T-helper 17 cell (primary cell): ENCODE measurements around the gene PITRM1. TPM values are rescaled to one million over a fixed set of nuclear protein-coding genes. Genes with fewer than 3 reads are reported as not detected.
"Not testable (repeated sequence)": the region's sequence is repeated elsewhere in the genome, so short reads cannot be mapped to it uniquely, and the experiment has no call there.

Experiments used
- ATAC-seq: fragments of 150-1000 bp; cut with Tn5 transposase; 2 replicates; pipeline ENCODE4 v1.10.0; 2021; ENCODE audit warnings: mild to moderate bottlenecking, moderate library complexity
- DNase-seq, 3 donors: peaks; one replicate each; pipeline versions ENCODE4 v3.0.0 to v3.0.0-alpha.2; 2020 to 2021
- H3K9me3 ChIP-seq: one replicate; pipeline ENCODE4 v1.7.0; 2013; ENCODE audit warnings: low read length, mild to moderate bottlenecking; ENCODE audit not compliant: control insufficient read depth, poor library complexity, severe bottlenecking
- H3K27ac Mint-ChIP-seq: one replicate; pipeline ENCODE4 v1.8.0; 2022; ENCODE audit warnings: mild to moderate bottlenecking, moderate library complexity, mixed read lengths
- H3K27me3 Mint-ChIP-seq: one replicate; pipeline ENCODE4 v1.8.0; 2022; ENCODE audit warnings: mixed read lengths
- H3K36me3 Mint-ChIP-seq: one replicate; pipeline ENCODE4 v1.8.0; 2022; ENCODE audit warnings: low read depth, mixed read lengths
- H3K4me1 Mint-ChIP-seq: one replicate; pipeline ENCODE4 v1.8.0; 2022; ENCODE audit warnings: mild to moderate bottlenecking, mixed read lengths
- H3K4me3 Mint-ChIP-seq: one replicate; pipeline ENCODE4 v1.8.0; 2022; ENCODE audit warnings: mild to moderate bottlenecking, moderate library complexity, mixed read lengths
- total RNA-seq, 4 donors: library from RNA in 2 of 4; stranded (reverse) in 2 of 4; gene quantifications; one replicate each; pipeline ENCODE4 v1.2.3 and lab custom pipeline; 2022 to 2026

The PITRM1 gene, protein sequence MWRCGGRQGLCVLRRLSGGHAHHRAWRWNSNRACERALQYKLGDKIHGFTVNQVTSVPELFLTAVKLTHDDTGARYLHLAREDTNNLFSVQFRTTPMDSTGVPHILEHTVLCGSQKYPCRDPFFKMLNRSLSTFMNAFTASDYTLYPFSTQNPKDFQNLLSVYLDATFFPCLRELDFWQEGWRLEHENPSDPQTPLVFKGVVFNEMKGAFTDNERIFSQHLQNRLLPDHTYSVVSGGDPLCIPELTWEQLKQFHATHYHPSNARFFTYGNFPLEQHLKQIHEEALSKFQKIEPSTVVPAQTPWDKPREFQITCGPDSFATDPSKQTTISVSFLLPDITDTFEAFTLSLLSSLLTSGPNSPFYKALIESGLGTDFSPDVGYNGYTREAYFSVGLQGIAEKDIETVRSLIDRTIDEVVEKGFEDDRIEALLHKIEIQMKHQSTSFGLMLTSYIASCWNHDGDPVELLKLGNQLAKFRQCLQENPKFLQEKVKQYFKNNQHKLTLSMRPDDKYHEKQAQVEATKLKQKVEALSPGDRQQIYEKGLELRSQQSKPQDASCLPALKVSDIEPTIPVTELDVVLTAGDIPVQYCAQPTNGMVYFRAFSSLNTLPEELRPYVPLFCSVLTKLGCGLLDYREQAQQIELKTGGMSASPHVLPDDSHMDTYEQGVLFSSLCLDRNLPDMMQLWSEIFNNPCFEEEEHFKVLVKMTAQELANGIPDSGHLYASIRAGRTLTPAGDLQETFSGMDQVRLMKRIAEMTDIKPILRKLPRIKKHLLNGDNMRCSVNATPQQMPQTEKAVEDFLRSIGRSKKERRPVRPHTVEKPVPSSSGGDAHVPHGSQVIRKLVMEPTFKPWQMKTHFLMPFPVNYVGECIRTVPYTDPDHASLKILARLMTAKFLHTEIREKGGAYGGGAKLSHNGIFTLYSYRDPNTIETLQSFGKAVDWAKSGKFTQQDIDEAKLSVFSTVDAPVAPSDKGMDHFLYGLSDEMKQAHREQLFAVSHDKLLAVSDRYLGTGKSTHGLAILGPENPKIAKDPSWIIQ
- total RNA-seq (10 to 100 TPM; 61.3 to 79.1 TPM), total RNA-seq (lab: John Stamatoyannopoulos, UW) (87.5 to 378 reads per million in 2 donors)

DNA sequence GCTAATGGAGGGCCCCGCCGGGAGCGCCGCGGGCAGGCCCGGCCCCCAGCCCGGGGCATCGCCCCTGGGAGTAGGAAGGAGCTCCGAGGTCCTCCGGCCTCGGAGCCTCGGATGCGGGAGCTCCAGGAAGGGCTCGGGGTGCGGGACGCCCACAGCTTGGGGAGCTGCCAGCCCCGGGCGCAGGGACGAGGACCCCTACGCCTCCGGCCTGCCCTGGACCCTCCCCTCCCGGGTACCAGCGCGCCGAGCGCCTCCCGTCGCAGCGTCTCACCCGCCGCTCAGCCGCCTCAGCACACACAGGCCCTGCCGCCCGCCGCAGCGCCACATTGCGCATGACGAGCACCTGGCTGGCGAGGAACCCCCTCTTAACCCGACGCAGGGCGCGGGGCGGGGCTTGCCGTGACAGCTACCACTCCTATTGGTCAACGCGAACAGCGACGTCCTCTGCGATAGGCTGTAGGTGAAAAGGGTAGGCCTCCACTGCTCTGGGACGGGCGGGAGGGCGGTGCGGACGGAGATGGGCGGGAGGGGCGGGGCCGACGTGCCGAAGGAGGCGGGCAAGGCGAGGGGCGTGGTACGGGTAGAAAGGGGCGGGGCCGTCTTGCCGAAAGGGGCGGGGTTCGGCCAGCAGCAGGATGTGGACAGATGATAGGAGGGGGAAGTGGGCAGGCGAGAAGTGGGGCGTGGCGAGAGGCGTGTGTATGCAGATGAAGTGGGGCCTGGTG lies at the start of gene PITRM1:
TSS of gene PITRM1 (minus strand) at position 337 of the 725 bp plus-strand sequence. CDS start at position 327, 10 bp downstream.
- Mint-ChIP-seq H3K4me1 (peaks cover 14% of the 10 kb centered on the region), H3K36me3 (peaks cover 3% of the 10 kb centered on the region), H3K27ac (peak within 1 kb of the TSS; percentile 1), H3K27me3 (no peaks in the 10 kb centered on the region), H3K4me3 (peak within 1 kb of the TSS; percentile 88)
- no peaks in the 10 kb centered on the region for H3K9me3 ChIP-seq
- DNase-seq (peak; percentile 98 to 99 (median 98)), ATAC-seq (peak; percentile 91)

DNA sequence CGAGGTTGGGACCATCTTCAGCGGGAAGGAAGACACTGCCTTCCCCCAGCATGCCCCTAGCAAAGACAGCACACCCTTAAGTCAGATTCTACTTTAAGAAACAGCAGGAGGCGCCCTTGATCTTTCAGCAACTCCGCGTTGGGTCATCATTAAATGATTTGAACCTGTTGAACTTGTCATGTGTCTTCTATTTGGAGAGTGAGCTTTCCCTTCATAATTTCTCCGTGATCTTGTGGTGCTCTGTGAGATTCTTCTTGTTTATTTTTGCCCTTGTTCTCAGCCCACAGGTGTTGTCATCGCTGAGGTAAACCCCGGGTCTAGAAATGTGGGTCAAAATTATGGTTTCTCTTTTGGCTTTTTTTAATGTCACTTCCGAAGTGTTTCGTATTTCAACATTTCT lies 49.5 kb upstream of the PITRM1 start:
- Mint-ChIP-seq H3K27ac (no peak overlapping the region), H3K4me1 (peaks cover under 1% of the 10 kb centered on the region), H3K36me3 (no peaks in the 10 kb centered on the region), H3K4me3 (no peak overlapping the region), H3K27me3 (no peaks in the 10 kb centered on the region)
- DNase-seq (no peak), ATAC-seq (peak; percentile 89)
- no peaks in the 10 kb centered on the region for H3K9me3 ChIP-seq

DNA sequence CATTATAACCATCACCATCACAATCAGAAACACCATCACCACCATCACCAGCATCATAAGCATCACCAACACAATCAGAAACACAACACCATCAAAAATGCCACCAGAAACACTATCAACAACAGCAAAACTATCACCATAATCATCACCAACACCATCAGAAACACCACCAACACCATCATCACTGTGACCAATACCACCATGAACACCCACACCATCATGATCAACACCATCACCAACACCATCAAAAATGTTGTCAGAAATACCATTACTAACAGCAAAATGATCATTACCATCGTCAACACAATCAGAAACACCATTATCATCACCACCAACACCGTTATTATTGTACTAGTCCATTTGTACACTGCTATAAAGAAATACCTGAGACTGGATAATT lies 49.0 kb upstream of the PITRM1 start:
- not testable (repeated sequence) for H3K9me3 ChIP-seq, ATAC-seq, DNase-seq, H3K27me3 Mint-ChIP-seq, H3K4me3 Mint-ChIP-seq, H3K4me1 Mint-ChIP-seq, H3K36me3 Mint-ChIP-seq, H3K27ac Mint-ChIP-seq

DNA sequence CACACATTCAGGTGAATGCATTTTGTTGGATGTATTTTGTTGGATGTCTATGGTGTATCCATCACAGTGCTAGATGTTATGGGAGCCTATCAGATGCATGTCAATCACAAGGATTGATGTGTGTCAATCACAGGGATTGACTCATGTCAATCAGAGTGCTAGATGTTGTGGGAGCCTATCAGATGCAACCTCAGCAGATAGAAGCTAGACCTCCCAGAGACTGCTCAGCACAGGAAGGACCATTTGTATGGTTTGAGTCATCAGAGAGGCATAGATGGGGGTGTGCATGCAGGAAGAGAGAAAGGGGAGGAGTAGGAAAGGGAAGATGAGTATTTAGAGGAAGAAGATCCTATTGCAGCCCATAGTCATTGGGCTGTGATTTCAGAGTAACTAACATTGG lies 48.3 kb upstream of the PITRM1 start:
- no peak overlapping the region for H3K4me3 Mint-ChIP-seq
- no peaks in the 10 kb centered on the region for H3K9me3 ChIP-seq
- H3K27ac Mint-ChIP-seq: peak overlapping the region; percentile 19
- no peaks in the 10 kb centered on the region for H3K27me3 Mint-ChIP-seq
- H3K36me3 Mint-ChIP-seq: no peaks in the 10 kb centered on the region
- no peaks in the 10 kb centered on the region for H3K4me1 Mint-ChIP-seq
- no peak for DNase-seq
- ATAC-seq: no peak

DNA sequence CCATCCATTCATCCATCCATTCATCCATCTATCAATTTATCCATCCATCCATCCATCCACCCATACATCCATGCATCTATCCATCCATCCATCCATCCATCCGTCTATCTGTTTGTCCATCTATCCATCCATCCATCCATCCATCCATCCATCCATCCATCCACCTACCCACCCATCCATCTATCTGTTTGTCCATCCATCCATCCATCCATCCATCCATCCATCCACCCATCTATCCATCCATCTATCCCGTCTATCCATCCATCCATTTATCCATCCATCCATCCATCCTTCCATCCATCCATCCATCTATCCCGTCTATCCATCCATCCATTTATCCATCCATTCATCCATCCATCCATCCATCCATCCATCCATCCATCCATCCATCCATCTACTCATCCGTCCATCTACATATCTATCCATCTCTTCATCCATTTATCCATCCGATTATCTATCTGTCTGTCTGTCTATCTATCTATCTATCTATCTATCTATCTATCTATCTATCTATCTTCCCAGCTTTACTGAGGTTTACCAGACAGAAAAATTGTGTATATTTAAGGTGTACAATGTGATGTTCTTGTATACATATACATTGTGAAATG lies 46.5 kb upstream of the PITRM1 start:
- not testable (repeated sequence) for H3K4me3 Mint-ChIP-seq, ATAC-seq, DNase-seq, H3K9me3 ChIP-seq, H3K4me1 Mint-ChIP-seq, H3K36me3 Mint-ChIP-seq, H3K27ac Mint-ChIP-seq, H3K27me3 Mint-ChIP-seq

DNA sequence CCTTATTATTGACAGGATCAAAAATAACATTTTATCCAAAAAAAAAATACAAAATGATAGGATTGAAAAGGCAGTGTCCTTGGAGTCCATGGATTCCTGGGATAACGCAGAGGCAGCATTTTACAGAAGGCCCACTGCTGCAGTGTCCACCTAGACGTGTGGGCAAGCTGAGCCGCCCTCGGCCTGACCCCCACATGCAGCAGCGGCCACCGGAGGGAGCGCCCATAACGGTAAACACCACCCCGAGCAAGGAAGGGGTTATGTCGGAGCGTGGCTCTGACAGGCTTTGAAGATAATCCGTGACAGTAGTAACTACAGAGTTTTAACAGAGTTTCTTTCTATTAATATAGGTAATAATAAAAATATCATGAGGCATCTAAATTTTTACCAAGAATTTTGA lies 45.3 kb upstream of the PITRM1 start:
- ATAC-seq (no peak), DNase-seq (no peak)
- no peaks in the 10 kb centered on the region for H3K9me3 ChIP-seq
- Mint-ChIP-seq H3K36me3 (no peaks in the 10 kb centered on the region), H3K4me1 (no peaks in the 10 kb centered on the region), H3K27ac (no peak overlapping the region), H3K4me3 (no peak overlapping the region), H3K27me3 (no peaks in the 10 kb centered on the region)

DNA sequence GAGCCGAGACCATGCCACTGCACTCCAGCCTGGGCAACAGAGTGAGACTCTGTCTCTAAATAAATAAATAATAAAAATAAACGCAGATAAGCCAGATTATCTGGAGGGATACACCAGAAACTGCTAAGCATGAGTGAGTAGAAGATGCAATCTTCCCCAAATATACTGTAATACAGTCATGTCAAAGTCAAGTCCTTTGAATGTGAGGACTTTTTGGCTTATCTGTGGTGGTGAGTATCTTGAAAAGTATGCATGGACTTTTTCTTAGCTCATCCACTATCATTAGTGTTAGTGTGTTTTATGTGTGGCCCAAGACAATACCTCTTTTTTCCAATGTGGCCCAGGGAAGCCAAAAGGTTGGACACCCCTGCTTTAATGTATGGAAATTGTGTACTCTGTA lies 44.7 kb upstream of the PITRM1 start:
- H3K4me3 Mint-ChIP-seq: no peak overlapping the region
- no peaks in the 10 kb centered on the region for H3K27me3 Mint-ChIP-seq
- no peaks in the 10 kb centered on the region for H3K4me1 Mint-ChIP-seq
- DNase-seq (no peak), ATAC-seq (no peak)
- H3K9me3 ChIP-seq: no peaks in the 10 kb centered on the region
- H3K27ac Mint-ChIP-seq: no peak overlapping the region
- no peaks in the 10 kb centered on the region for H3K36me3 Mint-ChIP-seq

DNA sequence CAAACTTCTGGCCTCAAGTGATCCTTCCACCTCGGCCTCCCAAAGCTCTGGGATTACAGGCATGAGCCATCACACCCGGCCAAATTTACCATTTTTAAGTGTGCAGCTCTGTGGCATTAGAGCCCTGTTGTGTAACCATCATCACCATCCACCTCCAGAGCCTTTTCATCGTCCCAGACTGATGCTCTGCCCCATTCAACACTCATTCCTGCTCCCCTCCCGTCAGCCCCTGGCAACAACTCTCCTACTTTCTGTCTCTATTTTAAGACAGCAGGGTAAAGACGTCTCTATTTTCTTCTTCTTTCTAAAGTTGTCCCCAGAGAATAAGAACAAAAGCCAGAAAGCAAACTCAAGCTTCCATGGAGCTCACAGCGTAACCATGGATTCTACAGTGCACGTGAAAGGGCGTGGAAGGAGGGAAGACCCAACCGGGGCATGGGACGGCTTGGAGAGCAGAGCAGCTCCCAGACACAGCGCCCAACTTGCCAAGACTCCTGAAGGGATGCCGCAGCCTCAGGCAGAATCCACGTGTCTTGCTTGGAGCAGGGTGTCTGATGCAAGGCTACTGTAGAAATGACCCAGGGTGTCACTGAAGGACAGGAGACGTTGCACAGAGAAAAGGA lies 42.7 kb upstream of the PITRM1 start:
- ATAC-seq (no peak), DNase-seq (no peak)
- peak overlapping the region; percentile 29 for H3K27ac Mint-ChIP-seq
- no peaks in the 10 kb centered on the region for H3K4me1 Mint-ChIP-seq
- no peaks in the 10 kb centered on the region for H3K9me3 ChIP-seq
- no peaks in the 10 kb centered on the region for H3K27me3 Mint-ChIP-seq
- H3K36me3 Mint-ChIP-seq: no peaks in the 10 kb centered on the region
- H3K4me3 Mint-ChIP-seq: no peak overlapping the region

DNA sequence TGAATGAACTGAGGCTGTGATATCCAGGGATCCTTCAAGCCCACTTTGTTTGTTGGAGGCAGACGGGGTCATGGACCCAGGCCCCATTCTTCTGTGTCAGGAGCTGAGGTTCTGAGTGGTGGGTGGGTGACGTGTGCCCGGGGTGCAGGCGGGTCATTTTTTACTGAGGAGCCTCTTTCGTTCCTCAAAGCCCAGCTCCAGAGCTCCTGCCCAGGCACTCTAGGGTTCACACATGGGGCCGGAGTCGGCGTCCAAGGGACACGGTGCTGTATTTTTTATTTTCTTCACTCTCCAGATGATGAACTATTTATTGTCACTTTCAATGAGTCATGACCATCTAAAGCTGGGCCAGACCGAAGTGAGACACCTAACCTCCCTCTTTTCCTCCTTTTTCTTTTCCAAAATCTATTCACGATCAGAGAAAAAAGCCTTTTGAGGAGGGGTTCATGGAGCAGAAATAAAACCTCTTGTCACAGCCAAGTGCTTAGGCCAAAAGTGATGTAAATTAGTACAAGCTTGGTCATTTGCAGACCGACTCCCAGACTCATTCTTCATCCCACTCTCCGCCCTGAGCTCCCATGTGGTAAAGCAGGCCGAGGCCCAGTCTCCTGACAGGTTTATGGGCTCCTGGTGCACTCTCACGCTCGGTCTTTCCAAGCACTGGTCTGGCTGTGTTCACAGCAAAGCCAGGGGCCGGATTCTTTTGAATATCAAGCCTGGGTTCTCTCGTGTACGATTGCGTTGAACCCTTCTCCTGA lies 41.4 kb upstream of the PITRM1 start:
- peaks cover 4% of the 10 kb centered on the region for H3K4me1 Mint-ChIP-seq
- peaks cover 3% of the 10 kb centered on the region for H3K36me3 Mint-ChIP-seq
- H3K27me3 Mint-ChIP-seq: peaks cover 1% of the 10 kb centered on the region

DNA sequence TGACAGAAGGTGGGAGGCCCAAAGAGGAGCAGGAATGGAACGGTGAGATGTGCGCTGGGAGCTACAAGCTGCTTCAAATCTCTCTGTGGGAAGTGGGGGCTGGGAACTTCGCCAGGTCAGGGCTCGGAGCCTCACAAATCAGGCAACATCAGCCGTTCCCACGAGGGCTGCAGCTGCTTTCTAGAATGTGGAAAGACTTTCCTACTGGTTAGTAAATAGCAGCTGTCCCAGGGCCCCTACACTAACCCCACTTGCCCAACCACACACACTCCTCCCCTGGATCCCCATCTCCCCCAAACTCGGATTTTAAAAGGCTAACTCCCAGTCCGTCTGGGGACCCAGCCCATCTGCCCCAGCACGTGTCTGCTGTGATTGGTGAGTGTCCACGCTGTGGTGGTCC lies 40.6 kb upstream of the PITRM1 start:
- Mint-ChIP-seq H3K27me3 (peaks cover 9% of the 10 kb centered on the region), H3K36me3 (peaks cover 3% of the 10 kb centered on the region), H3K27ac (no peak overlapping the region), H3K4me1 (peaks cover 4% of the 10 kb centered on the region), H3K4me3 (no peak overlapping the region)
- no peaks in the 10 kb centered on the region for H3K9me3 ChIP-seq
- DNase-seq: no peak
- no peak for ATAC-seq

More for the DNA sequence above, 41.4 kb upstream of the PITRM1 start:
- no peaks in the 10 kb centered on the region for H3K9me3 ChIP-seq
- no peak overlapping the region for H3K27ac Mint-ChIP-seq
- DNase-seq (no peak), ATAC-seq (no peak)
- no peak overlapping the region for H3K4me3 Mint-ChIP-seq

DNA sequence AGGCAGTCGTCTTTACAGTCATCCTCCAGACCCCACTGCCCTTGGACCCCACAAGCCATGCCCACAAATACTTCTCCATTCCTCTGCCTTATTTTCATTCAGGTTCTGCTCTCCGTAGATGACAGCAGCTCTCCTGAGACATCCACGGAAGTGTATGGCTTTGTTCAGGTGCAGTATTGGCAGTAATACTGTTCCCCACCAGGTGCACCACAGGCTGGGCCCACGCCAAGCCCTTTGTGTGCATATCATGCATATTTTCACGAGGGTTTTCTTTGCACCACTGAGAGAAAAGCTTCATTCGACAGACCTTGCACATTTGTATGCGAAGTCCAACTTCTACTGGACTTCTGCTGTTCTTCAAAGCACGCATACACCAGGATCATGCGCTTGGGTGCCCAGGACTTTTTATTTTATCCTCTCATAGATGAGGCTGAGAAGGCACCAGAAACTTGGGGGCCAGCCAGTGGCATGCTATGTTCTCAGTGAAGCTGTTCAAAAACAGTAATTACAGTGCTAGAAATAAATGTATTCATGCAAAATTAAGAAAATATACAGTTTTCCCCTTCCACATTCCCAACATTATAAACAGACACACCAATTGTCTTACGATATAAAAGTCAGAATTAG lies 37.8 kb upstream of the PITRM1 start:
- Mint-ChIP-seq H3K36me3 (peaks cover 3% of the 10 kb centered on the region), H3K4me1 (peaks cover 4% of the 10 kb centered on the region), H3K4me3 (no peak overlapping the region), H3K27ac (no peak overlapping the region), H3K27me3 (peaks cover 16% of the 10 kb centered on the region)
- no peaks in the 10 kb centered on the region for H3K9me3 ChIP-seq
- ATAC-seq (no peak), DNase-seq (no peak)
